Fibroblast of lung (primary cell): ENCODE data around the gene MCCD1. TPM values are rescaled to one million over a fixed set of nuclear protein-coding genes. Genes with fewer than 3 reads are reported as not detected.

Experiments
- DNase-seq, 2 donors: peaks; one replicate each; pipeline versions ENCODE4 v3.0.0 to v3.0.0-alpha.2; 2010; ENCODE audit warnings: low read depth in 2 of 2
- H2AFZ ChIP-seq: 2 replicates; pipeline ENCODE4 v1.5.1; 2012; ENCODE audit warnings: low read length, control low read depth, inconsistent platforms
- H3K27ac ChIP-seq: 2 replicates; pipeline ENCODE4 v1.5.1; 2011; ENCODE audit warnings: low read length, control low read depth; ENCODE audit not compliant: insufficient read depth
- H3K27me3 ChIP-seq: 2 replicates; pipeline ENCODE4 v1.5.1; 2011; ENCODE audit warnings: mild to moderate bottlenecking, low read length; ENCODE audit not compliant: control insufficient read depth, insufficient read depth
- H3K36me3 ChIP-seq: 2 replicates; pipeline ENCODE4 v1.5.1; 2011; ENCODE audit warnings: low read length; ENCODE audit not compliant: control insufficient read depth, insufficient read depth
- H3K4me1 ChIP-seq: 2 replicates; pipeline ENCODE4 v1.5.1; 2011; ENCODE audit warnings: low read length; ENCODE audit not compliant: control insufficient read depth, insufficient read depth; ENCODE audit errors: extremely low read depth
- H3K4me2 ChIP-seq: 2 replicates; pipeline ENCODE4 v1.5.1; 2011; ENCODE audit warnings: low read length, control low read depth; ENCODE audit not compliant: insufficient read depth; ENCODE audit errors: extremely low read depth
- H3K4me3 ChIP-seq, 4 experiments: fragments of 200-600 bp in 1 of 4; sonication (generic) in 1 of 4; replicated peaks in 1 of 4; 2 replicates each; pipeline ENCODE4 v1.5.1; 2011 to 2016; ENCODE audit warnings: low read length in 4 of 4, low read depth in 3 of 4, mild to moderate bottlenecking in 3 of 4, control low read depth in 2 of 4, inconsistent platforms in 1 of 4, mixed read lengths in 1 of 4; ENCODE audit not compliant: insufficient read depth in 1 of 4; ENCODE audit errors: control extremely low read depth in 1 of 4
- H3K79me2 ChIP-seq: 2 replicates; pipeline ENCODE4 v1.5.1; 2012; ENCODE audit warnings: mild to moderate bottlenecking, low read length, inconsistent platforms; ENCODE audit not compliant: control insufficient read depth, insufficient read depth
- H3K9ac ChIP-seq: 2 replicates; pipeline ENCODE4 v1.5.1; 2011; ENCODE audit warnings: mild to moderate bottlenecking, low read length, control low read depth; ENCODE audit not compliant: insufficient read depth
- H3K9me3 ChIP-seq: 2 replicates; pipeline ENCODE4 v1.5.1; 2012; ENCODE audit warnings: low read depth, low read length; ENCODE audit not compliant: control insufficient read depth, insufficient read depth
- H4K20me1 ChIP-seq: 2 replicates; pipeline ENCODE4 v1.5.1; 2011; ENCODE audit warnings: low read length; ENCODE audit not compliant: control insufficient read depth, insufficient read depth; ENCODE audit errors: extremely low read depth
- EZH2 ChIP-seq: IDR thresholded peaks from 2 replicates; pipeline ENCODE4 v1.5.1; 2012; ENCODE audit warnings: low read length, control low read depth, mild to moderate bottlenecking; ENCODE audit errors: missing control alignments
- polyA plus RNA-seq, 2 donors: library from polyadenylated mRNA; depleted of rRNA in 1 of 2; stranded (reverse) in 1 of 2; unstranded in 1 of 2; fragments of >200 nt; gene quantifications; 2 replicates each; pipeline ENCODE4 v1.2.1, GENCODE V29; 2011 to 2012; ENCODE audit warnings: missing spikeins in 1 of 2
- total RNA-seq: library from RNA; depleted of rRNA; stranded (reverse); fragments of >200 nt; gene quantifications from 2 replicates; pipeline ENCODE4 v1.2.1, GENCODE V29; 2014
- TF ChIP-seq, protein P1 (sequence below), 2 donors: IDR thresholded peaks in 1 of 2; conservative IDR thresholded peaks in 1 of 2; 1 replicate in 1 of 2; 2 replicates in 1 of 2; pipeline ENCODE4 v1.5.1; 2011 to 2012; ENCODE audit warnings: low read length in 2 of 2, control low read depth in 1 of 2, inconsistent platforms in 1 of 2, low read depth in 1 of 2, mild to moderate bottlenecking in 1 of 2

MCCD1 gene
- total and polyA plus RNA-seq, 2 donors (not counting 1 experiment from before 2014, with no cell fraction given): not detected

DNA sequence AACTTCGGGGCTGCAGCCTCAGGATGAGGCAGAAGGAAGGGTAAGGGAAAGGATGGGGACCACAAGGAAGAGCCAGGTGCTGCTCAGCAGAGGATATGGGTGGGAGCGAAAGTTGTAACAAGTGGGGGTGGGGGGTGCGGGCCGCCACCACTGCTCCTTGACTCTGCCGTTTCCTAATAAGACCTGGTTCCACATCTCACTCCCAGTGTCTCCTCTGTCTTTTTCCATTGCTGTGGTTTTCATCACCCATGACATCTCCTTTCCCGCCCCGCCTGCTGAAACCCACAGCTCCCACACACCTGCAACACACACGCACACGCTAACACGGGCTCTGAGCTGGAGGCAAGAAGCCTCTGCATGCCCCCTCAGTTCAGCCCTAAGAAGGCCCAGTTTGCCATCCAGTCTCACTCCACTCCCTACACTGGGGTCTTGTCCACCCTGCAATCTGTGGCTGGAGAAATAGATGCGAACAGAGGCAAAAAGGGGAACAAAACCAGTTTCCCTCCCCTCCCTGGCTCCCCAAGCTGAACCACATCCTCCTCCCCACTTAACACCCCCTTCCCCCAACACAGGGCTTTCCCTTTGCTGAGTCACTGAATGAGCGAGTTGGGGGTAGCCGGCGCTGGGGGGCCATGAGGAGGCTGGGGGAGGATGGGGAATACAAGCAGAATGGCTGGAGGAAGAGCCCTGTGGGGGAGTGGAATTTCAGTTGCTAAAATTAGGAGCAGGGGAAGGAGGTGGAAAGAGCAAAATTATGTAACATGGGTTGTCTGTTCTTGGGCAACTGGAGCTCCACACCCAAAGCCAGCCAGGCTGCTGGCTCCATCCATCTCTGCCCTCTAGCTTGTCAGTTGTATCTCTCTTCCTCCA lies 30.1 kb downstream of the MCCD1 start:
- TF ChIP-seq, protein P1, sequence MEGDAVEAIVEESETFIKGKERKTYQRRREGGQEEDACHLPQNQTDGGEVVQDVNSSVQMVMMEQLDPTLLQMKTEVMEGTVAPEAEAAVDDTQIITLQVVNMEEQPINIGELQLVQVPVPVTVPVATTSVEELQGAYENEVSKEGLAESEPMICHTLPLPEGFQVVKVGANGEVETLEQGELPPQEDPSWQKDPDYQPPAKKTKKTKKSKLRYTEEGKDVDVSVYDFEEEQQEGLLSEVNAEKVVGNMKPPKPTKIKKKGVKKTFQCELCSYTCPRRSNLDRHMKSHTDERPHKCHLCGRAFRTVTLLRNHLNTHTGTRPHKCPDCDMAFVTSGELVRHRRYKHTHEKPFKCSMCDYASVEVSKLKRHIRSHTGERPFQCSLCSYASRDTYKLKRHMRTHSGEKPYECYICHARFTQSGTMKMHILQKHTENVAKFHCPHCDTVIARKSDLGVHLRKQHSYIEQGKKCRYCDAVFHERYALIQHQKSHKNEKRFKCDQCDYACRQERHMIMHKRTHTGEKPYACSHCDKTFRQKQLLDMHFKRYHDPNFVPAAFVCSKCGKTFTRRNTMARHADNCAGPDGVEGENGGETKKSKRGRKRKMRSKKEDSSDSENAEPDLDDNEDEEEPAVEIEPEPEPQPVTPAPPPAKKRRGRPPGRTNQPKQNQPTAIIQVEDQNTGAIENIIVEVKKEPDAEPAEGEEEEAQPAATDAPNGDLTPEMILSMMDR (conservative IDR thresholded peaks at IDR 0.05 in 1 of 2, IDR thresholded peaks at IDR 0.05 in 1 of 2; ENCODE audit: low read depth in 1 of 2, low read length in 2 of 2): no peak
- TF ChIP-seq EZH2: no peak
- H3K4me2 ChIP-seq: no peak overlapping the region
- no peaks in the 10 kb centered on the region for H3K27me3 ChIP-seq

DNA sequence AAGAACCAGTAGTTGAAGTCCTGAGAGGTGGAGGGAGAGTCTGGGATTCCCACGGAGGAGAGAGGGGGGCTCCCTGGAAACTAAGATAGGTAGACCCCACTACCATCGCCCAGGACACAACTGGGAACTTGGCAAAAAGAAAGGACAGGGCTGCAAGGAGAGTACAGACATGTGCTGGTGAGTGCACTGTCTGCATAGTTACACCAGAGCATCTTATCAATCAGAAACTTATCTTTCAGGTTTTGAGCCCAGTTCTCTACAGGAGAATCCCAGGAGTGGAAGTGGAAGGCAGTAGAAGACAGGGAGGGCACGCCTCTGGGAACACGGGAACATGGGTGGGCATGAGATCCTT lies 30.8 kb downstream of the MCCD1 start:
- no peaks in the 10 kb centered on the region for H3K27me3 ChIP-seq
- TF ChIP-seq EZH2: no peak
- TF ChIP-seq, protein P1 (conservative IDR thresholded peaks at IDR 0.05 in 1 of 2, IDR thresholded peaks at IDR 0.05 in 1 of 2; ENCODE audit: low read depth in 1 of 2, low read length in 2 of 2): no peak
- H3K27ac ChIP-seq: peak overlapping the region; percentile 27
- H2AFZ ChIP-seq: no peak overlapping the region
- no peaks in the 10 kb centered on the region for H4K20me1 ChIP-seq
- no peak overlapping the region for H3K4me3 ChIP-seq
- H3K4me1 ChIP-seq: peaks cover 11% of the 10 kb centered on the region
- no peaks in the 10 kb centered on the region for H3K79me2 ChIP-seq
- no peaks in the 10 kb centered on the region for H3K9me3 ChIP-seq
- peaks cover 6% of the 10 kb centered on the region for H3K36me3 ChIP-seq
- no peak overlapping the region for H3K9ac ChIP-seq
- no peak for DNase-seq
- H3K4me2 ChIP-seq: no peak overlapping the region

More for the DNA sequence above, 30.1 kb downstream of the MCCD1 start:
- DNase-seq: peak in 1 of 2 donors; percentile 29
- Histone ChIP-seq H3K27ac (peak overlapping the region; percentile 27), H3K4me1 (peaks cover 11% of the 10 kb centered on the region), H3K9ac (no peak overlapping the region), H3K9me3 (no peaks in the 10 kb centered on the region), H3K36me3 (peaks cover 6% of the 10 kb centered on the region), H4K20me1 (no peaks in the 10 kb centered on the region), H3K79me2 (no peaks in the 10 kb centered on the region), H2AFZ (no peak overlapping the region), H3K4me3 (no peak overlapping the region)

DNA sequence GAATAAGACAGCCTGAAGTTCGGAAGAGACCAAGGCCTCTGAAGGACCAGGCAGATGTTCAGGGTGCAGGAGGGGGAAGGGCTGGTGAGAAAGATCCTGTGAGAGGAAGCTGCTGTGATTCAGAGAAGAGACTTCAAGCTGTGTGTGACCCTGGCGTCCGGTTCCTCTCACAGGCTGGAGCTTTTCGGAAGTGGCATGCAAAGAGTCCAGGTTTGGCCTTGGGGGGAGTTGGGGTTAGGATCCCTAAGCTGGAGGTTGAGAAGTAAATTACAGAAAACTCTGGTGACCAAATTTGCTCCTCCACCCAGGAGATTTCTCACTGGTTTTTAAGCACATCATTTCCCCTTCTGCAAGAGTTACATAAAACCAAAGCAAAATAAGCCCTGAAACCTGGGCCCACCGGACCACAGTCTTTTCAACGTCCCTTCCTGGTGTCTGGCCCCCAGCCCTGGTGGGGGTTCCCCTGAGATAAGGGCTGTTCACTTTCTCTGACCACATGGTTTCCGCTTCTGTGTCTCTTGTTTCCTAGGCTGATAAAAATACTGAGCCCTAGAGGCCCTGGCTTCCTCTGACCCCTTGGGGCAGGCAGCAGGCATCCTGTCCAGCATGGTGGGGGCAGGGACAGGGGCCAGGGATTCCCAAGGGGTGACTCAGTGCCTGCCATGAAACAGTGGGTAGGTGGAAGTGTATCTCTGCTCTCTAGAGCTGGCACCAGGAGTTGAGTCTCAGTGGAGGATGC lies 31.4 kb downstream of the MCCD1 start:
- Histone ChIP-seq H3K27ac (no peak overlapping the region), H3K36me3 (peaks cover 6% of the 10 kb centered on the region), H3K79me2 (no peaks in the 10 kb centered on the region), H3K9me3 (no peaks in the 10 kb centered on the region), H3K4me1 (peaks cover 11% of the 10 kb centered on the region), H3K4me3 (no peak overlapping the region), H3K4me2 (peak overlapping the region; percentile 11), H2AFZ (no peak overlapping the region), H4K20me1 (no peaks in the 10 kb centered on the region), H3K27me3 (no peaks in the 10 kb centered on the region), H3K9ac (no peak overlapping the region)
- DNase-seq: peak; percentile 37 to 64
- TF ChIP-seq, protein P1 (conservative IDR thresholded peaks at IDR 0.05 in 1 of 2, IDR thresholded peaks at IDR 0.05 in 1 of 2; ENCODE audit: low read depth in 1 of 2, low read length in 2 of 2): no peak
- no peak for TF ChIP-seq EZH2
